Endodermal cell (in vitro differentiated cells): ENCODE data around the gene PTPRN2. TPM values are rescaled to one million over a fixed set of nuclear protein-coding genes. Genes with fewer than 3 reads are reported as not detected.
"Not testable (repeated sequence)": the region's sequence is repeated elsewhere in the genome, so short reads cannot be mapped to it uniquely, and the experiment has no call there.

Source experiments
- DNase-seq: peaks from one replicate; pipeline ENCODE4 v3.0.0-alpha.2; 2017
- H3K27ac ChIP-seq: 2 replicates; pipeline ENCODE4 v1.5.1; 2013; ENCODE audit warnings: mild to moderate bottlenecking, low read depth, low read length, moderate library complexity
- H3K27me3 ChIP-seq: 2 replicates; pipeline ENCODE4 v1.6.1; 2013; ENCODE audit warnings: mild to moderate bottlenecking, low read length, moderate library complexity; ENCODE audit not compliant: insufficient read depth, control insufficient read depth, poor library complexity, severe bottlenecking
- H3K36me3 ChIP-seq: 2 replicates; pipeline ENCODE4 v1.7.0; 2013; ENCODE audit warnings: mild to moderate bottlenecking, low read length, moderate library complexity; ENCODE audit not compliant: control insufficient read depth, insufficient read depth
- H3K4me1 ChIP-seq: one replicate; pipeline ENCODE4 v1.7.0; 2013; ENCODE audit warnings: low read length; ENCODE audit not compliant: control insufficient read depth, insufficient read depth
- H3K4me3 ChIP-seq: 2 replicates; pipeline ENCODE4 v1.5.1; 2013; ENCODE audit warnings: mild to moderate bottlenecking, low read length, moderate library complexity
- H3K9ac ChIP-seq: 2 replicates; pipeline ENCODE4 v1.6.1; 2013; ENCODE audit warnings: mild to moderate bottlenecking, low read length, moderate library complexity; ENCODE audit not compliant: poor library complexity, severe bottlenecking; ENCODE audit errors: extremely low read depth
- H3K9me3 ChIP-seq: 2 replicates; pipeline ENCODE4 v1.6.1; 2013; ENCODE audit warnings: mild to moderate bottlenecking, low read length, moderate library complexity; ENCODE audit not compliant: control insufficient read depth
- H3K27ac Mint-ChIP-seq: 2 replicates; pipeline ENCODE4 v1.8.0; 2020; ENCODE audit warnings: mixed read lengths
- H3K27me3 Mint-ChIP-seq: 2 replicates; pipeline ENCODE4 v1.8.0; 2021; ENCODE audit warnings: mild to moderate bottlenecking, mixed read lengths; ENCODE audit not compliant: insufficient read depth
- H3K36me3 Mint-ChIP-seq: 2 replicates; pipeline ENCODE4 v1.8.0; 2020; ENCODE audit warnings: low read depth, mixed read lengths
- H3K4me1 Mint-ChIP-seq: 2 replicates; pipeline ENCODE4 v1.8.0; 2020; ENCODE audit warnings: mixed read lengths
- H3K4me3 Mint-ChIP-seq: 2 replicates; pipeline ENCODE4 v1.8.0; 2020; ENCODE audit warnings: mild to moderate bottlenecking, moderate library complexity, mixed read lengths
- H3K9me3 Mint-ChIP-seq: 2 replicates; pipeline ENCODE4 v1.8.0; 2020; ENCODE audit warnings: mild to moderate bottlenecking, mixed read lengths
- CTCF ChIP-seq: fragments of 200-600 bp; sonication (generic); conservative IDR thresholded peaks from 2 replicates; pipeline ENCODE4 v1.5.0; 2021; ENCODE audit warnings: antibody characterized with exemption, mild to moderate bottlenecking
- WGBS, 2 experiments: methylation state at CpG; one replicate each; pipeline versions ENCODE4 v1.1.5 to v1.1.7; 2013; ENCODE audit warnings: missing lambda C conversion rate in 2 of 2, mixed read lengths in 1 of 2; ENCODE audit not compliant: insufficient coverage in 1 of 2, insufficient read length in 1 of 2; 5-methylcytosine and 5-hydroxymethylcytosine counted together
- total RNA-seq, 2 donors: library from RNA; stranded (reverse); fragmentation: NEBNext Ultra II Directional in 1 of 2; extraction: Animal tissue kit (Norgen Biotek cat#: 25700) in 1 of 2; gene quantifications; 2 replicates in 1 of 2; 3 replicates in 1 of 2; pipeline ENCODE4 v1.2.1, GENCODE V29; 2021

PTPRN2 gene
- total RNA-seq, 2 donors from 2014 or later: 0.69 to 1.2 TPM

DNA sequence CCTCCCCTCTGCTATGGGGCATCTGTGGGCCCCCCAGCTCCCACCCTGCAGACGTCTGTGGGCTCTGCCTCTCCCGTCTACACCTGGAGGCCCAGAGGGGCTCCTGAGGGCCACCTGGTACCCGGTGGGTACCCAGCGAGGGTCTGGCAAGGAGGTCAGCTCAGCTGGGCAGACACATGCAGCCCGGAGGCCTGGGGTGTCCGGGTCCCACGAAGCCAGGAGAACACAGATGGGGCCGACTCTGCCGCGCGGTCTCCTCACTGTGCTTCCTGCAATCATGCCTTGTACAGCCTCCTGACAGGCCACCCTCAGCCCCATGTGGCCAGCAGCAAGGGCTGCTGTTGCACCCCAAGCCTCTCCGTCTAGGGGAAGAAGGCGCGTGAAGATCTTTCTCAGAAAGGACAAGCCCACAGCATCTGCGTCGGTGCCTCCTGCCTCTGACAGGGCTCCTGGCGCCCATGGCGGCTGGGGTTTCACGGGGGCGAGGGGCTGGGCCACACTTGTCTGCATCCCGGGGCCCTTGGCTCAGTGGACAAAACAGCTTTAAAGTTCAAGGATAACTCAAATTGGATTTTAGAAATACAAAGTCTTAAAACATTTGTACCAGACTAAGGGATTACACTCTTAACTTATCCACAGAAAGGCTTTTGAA is 859.5 kb downstream of the PTPRN2 start:
- peak overlapping the region; percentile 12 for H3K27ac Mint-ChIP-seq
- no peaks in the 10 kb centered on the region for H3K36me3 Mint-ChIP-seq
- H3K9me3 ChIP-seq: peaks cover 46% of the 10 kb centered on the region
- no peaks in the 10 kb centered on the region for H3K4me1 ChIP-seq
- no peaks in the 10 kb centered on the region for H3K9me3 Mint-ChIP-seq
- no peaks in the 10 kb centered on the region for H3K4me1 Mint-ChIP-seq
- no peak overlapping the region for H3K4me3 Mint-ChIP-seq
- H3K27ac ChIP-seq: no peak overlapping the region
- H3K36me3 ChIP-seq: no peaks in the 10 kb centered on the region
- no peaks in the 10 kb centered on the region for H3K27me3 ChIP-seq
- no peak overlapping the region for H3K9ac ChIP-seq
- 88 to 89% methylated on average over 5 to 21 of the region's 21 CpGs for WGBS, 2 experiments
- peaks cover 22% of the 10 kb centered on the region for H3K27me3 Mint-ChIP-seq
- TF ChIP-seq CTCF: no peak
- no peak overlapping the region for H3K4me3 ChIP-seq
- DNase-seq: no peak

GRCh38 chr7:157726764-157727163 is 860.9 kb downstream of the PTPRN2 start:
- 88 to 98% methylated on average over 7 to 9 of the region's 9 CpGs for WGBS, 2 experiments
- Mint-ChIP-seq H3K36me3 (no peaks in the 10 kb centered on the region), H3K27me3 (peaks cover 22% of the 10 kb centered on the region), H3K27ac (no peak overlapping the region), H3K9me3 (no peaks in the 10 kb centered on the region), H3K4me1 (no peaks in the 10 kb centered on the region), H3K4me3 (no peak overlapping the region)
- no peak overlapping the region for H3K9ac ChIP-seq
- peaks cover 52% of the 10 kb centered on the region for H3K9me3 ChIP-seq
- TF ChIP-seq CTCF: no peak
- H3K4me1 ChIP-seq: no peaks in the 10 kb centered on the region
- no peaks in the 10 kb centered on the region for H3K27me3 ChIP-seq
- no peak overlapping the region for H3K27ac ChIP-seq
- no peak overlapping the region for H3K4me3 ChIP-seq
- H3K36me3 ChIP-seq: no peaks in the 10 kb centered on the region
- DNase-seq: no peak

GRCh38 chr7:157725312-157725711 is 862.3 kb downstream of the PTPRN2 start:
- not testable (repeated sequence) for H3K9me3 Mint-ChIP-seq, H3K9ac ChIP-seq, DNase-seq, H3K4me1 ChIP-seq, H3K4me1 Mint-ChIP-seq, H3K36me3 ChIP-seq, H3K4me3 Mint-ChIP-seq, H3K27ac Mint-ChIP-seq, H3K27me3 ChIP-seq, H3K27ac ChIP-seq, H3K4me3 ChIP-seq, H3K36me3 Mint-ChIP-seq
- 71 to 75% methylated on average over 8 to 10 of the region's 10 CpGs for WGBS, 2 experiments
- H3K27me3 Mint-ChIP-seq: peaks cover 18% of the 10 kb centered on the region
- H3K9me3 ChIP-seq: peaks cover 53% of the 10 kb centered on the region

DNA sequence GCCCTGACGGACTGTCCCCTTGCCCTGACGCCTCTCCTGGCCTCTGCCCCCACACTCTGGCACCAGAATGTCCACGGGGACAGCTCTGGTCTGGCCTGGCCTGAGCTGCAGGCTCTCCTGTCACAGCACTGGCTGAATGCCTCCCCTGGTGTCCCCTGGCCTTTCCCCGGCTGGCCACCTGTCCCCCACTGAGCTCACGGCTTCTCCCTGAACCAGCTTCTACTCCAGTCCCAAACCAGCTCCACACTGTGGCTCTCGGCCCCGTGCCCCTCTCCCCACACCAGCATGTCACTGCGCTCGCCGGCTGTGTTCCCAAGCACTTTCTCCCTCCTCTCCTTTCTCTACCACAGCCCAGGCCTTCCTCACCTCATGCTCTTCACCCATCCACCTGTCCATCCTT is 864.4 kb downstream of the PTPRN2 start:
- TF ChIP-seq CTCF: no peak
- Mint-ChIP-seq H3K27ac (no peak overlapping the region), H3K27me3 (peaks cover 16% of the 10 kb centered on the region), H3K36me3 (no peaks in the 10 kb centered on the region), H3K4me1 (no peaks in the 10 kb centered on the region), H3K4me3 (no peak overlapping the region), H3K9me3 (no peaks in the 10 kb centered on the region)
- Histone ChIP-seq H3K27me3 (no peaks in the 10 kb centered on the region), H3K4me3 (no peak overlapping the region), H3K36me3 (no peaks in the 10 kb centered on the region), H3K9me3 (peaks cover 65% of the 10 kb centered on the region), H3K27ac (no peak overlapping the region), H3K4me1 (no peaks in the 10 kb centered on the region), H3K9ac (no peak overlapping the region)
- 50 to 63% methylated on average over 7 to 10 of the region's 10 CpGs for WGBS, 2 experiments
- no peak for DNase-seq
